GM18508 (cell line): ENCODE data around the gene PCBD1.
"Not testable (repeated sequence)": the region's sequence is repeated elsewhere in the genome, so short reads cannot be mapped to it uniquely, and the experiment has no call there.

Experiments
- ATAC-seq: cut with Tn5 transposase; IDR thresholded peaks from one replicate; pipeline ENCODE4 v1.9.1; 2021; ENCODE audit warnings: moderate number of reproducible peaks; ENCODE audit not compliant: insufficient read depth, unreplicated experiment

Gene PCBD1

GRCh38 chr10:70879207-70879606 is 9.2 kb downstream of the PCBD1 start:
- no peak for ATAC-seq

GRCh38 chr10:70874061-70874460 is 14.3 kb downstream of the PCBD1 start:
- ATAC-seq, result no peak

GRCh38 chr10:70872291-70872690 is 16.1 kb downstream of the PCBD1 start:
- ATAC-seq, result no peak

- no peak for ATAC-seq
Observed at GRCh38 chr10:70866424-70866823, 21.9 kb downstream of the PCBD1 start.

- ATAC-seq, result no peak
Observed at GRCh38 chr10:70864935-70865334, 23.4 kb downstream of the PCBD1 start.

GRCh38 chr10:70863470-70864160 is 24.8 kb downstream of the PCBD1 start:
- ATAC-seq, result no peak

GRCh38 chr10:70861495-70862197 is 26.7 kb downstream of the PCBD1 start:
- not testable (repeated sequence) for ATAC-seq

GRCh38 chr10:70858759-70859158 is 29.6 kb downstream of the PCBD1 start:
- no peak for ATAC-seq

- no peak for ATAC-seq
Observed at GRCh38 chr10:70856454-70856853, 31.9 kb downstream of the PCBD1 start.

- no peak for ATAC-seq
Observed at GRCh38 chr10:70853457-70853856, 34.9 kb downstream of the PCBD1 start.

- ATAC-seq, result no peak
Observed at GRCh38 chr10:70853038-70853437, 35.3 kb downstream of the PCBD1 start.

GRCh38 chr10:70851597-70852475 is 36.5 kb downstream of the PCBD1 start:
- ATAC-seq, result no peak

- ATAC-seq, result no peak
Observed at GRCh38 chr10:70850097-70850496, 38.3 kb downstream of the PCBD1 start.

- no peak for ATAC-seq
Observed at GRCh38 chr10:70849582-70850016, 38.8 kb downstream of the PCBD1 start.

GRCh38 chr10:70847659-70848360 is 40.6 kb downstream of the PCBD1 start:
- ATAC-seq, result no peak

- ATAC-seq, result no peak
Observed at GRCh38 chr10:70846795-70847194, 41.6 kb downstream of the PCBD1 start.

GRCh38 chr10:70845816-70846215 is 42.5 kb downstream of the PCBD1 start:
- ATAC-seq, result no peak

GRCh38 chr10:70845256-70845655 is 43.1 kb downstream of the PCBD1 start:
- no peak for ATAC-seq

- ATAC-seq, result no peak
Observed at GRCh38 chr10:70843776-70844489, 44.4 kb downstream of the PCBD1 start.

GRCh38 chr10:70843333-70843732 is 45.0 kb downstream of the PCBD1 start:
- no peak for ATAC-seq
